ENCODE data around the gene AICDA. TPM values are rescaled to one million over a fixed set of nuclear protein-coding genes. Genes with fewer than 3 reads are reported as not detected.

AICDA gene
- total RNA-seq, 2 experiments from 2014 or later = not detected

DNA sequence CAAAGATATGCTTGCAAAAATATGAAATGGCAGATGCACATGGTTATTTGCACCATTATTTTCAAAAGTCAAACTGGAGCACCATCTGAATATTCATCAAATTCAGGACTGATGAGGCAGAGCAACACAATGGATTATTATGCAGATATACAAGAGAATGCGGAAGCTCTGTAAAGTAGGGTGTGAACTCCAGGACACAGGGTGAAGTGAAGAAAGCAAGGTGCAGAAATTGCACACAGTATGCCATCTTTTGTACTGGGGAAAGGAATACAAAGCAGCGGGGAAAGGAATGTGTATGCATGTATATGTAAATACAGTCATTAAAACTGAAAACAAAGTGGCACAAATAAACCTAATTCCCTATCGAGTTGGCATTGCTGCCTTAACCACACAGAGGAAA, 49.3 kb downstream of the AICDA start:
- ChIA-PET CTCF (no interaction called here), POLR2A (no interaction called here)
- Mint-ChIP-seq H3K4me1 (no peaks in the 10 kb centered on the region), H3K27ac (no peak overlapping the region), H3K36me3 (ENCODE audit: low read depth) (peaks cover 2% of the 10 kb centered on the region), H3K4me3 (no peak overlapping the region), H3K9me3 (peaks cover 16% of the 10 kb centered on the region), H3K27me3 (peaks cover 10% of the 10 kb centered on the region)
- DNase-seq = no peak

GRCh38 chr12:8562310-8562709, 50.3 kb downstream of the AICDA start:
- Mint-ChIP-seq H3K9me3 (peaks cover 15% of the 10 kb centered on the region), H3K4me3 (no peak overlapping the region), H3K4me1 (no peaks in the 10 kb centered on the region), H3K36me3 (ENCODE audit: low read depth) (peaks cover 1% of the 10 kb centered on the region), H3K27me3 (peaks cover 10% of the 10 kb centered on the region), H3K27ac (no peak overlapping the region)
- ChIA-PET POLR2A (no interaction called here), CTCF (interaction anchor here (0.5 kb wide), 1 partner anchor 124 kb away, joined by 3 read pairs; no protein-coding TSS in a partner anchor)
- DNase-seq = no peak

DNA sequence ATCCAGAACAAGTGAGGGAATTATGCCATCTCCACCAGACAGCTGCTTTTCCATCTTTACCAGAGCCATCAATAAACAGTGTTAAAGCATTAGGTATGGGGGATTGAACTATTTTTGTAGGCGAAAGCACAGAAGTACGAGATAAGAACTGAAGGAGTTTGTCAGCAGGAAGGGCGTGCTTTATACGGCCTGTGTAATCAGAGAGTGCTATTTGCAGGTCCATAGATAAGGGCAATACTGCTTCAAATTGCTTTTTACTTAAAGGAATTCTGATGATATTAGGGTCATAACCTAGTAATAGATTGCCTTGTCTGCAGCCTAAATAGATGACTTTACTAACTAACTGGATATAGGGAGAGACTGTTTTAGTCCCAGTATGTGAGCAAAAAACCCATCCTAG, 51.6 kb downstream of the AICDA start:
- Mint-ChIP-seq H3K4me1 (no peaks in the 10 kb centered on the region), H3K4me3 (no peak overlapping the region), H3K27ac (no peak overlapping the region), H3K9me3 (peaks cover 10% of the 10 kb centered on the region), H3K27me3 (peaks cover 7% of the 10 kb centered on the region), H3K36me3 (ENCODE audit: low read depth) (no peaks in the 10 kb centered on the region)
- DNase-seq = no peak
- CTCF ChIA-PET = interaction anchor here (0.6 kb wide), 1 partner anchor 167 kb away, joined by 3 read pairs; no protein-coding TSS in a partner anchor
- POLR2A ChIA-PET = interaction anchor here (0.6 kb wide), 1 partner anchor 13 kb away, joined by 3 read pairs; no protein-coding TSS in a partner anchor

GRCh38 chr12:8559676-8560075, 53.0 kb downstream of the AICDA start:
- H3K9me3 Mint-ChIP-seq = peaks cover 9% of the 10 kb centered on the region
- POLR2A ChIA-PET = no interaction called here
- no peak overlapping the region for H3K4me3 Mint-ChIP-seq
- no peak for DNase-seq
- H3K27me3 Mint-ChIP-seq = peaks cover 7% of the 10 kb centered on the region
- H3K27ac Mint-ChIP-seq = no peak overlapping the region
- CTCF ChIA-PET = no interaction called here
- no peaks in the 10 kb centered on the region for H3K36me3 Mint-ChIP-seq (ENCODE audit: low read depth)
- H3K4me1 Mint-ChIP-seq = no peaks in the 10 kb centered on the region

DNA sequence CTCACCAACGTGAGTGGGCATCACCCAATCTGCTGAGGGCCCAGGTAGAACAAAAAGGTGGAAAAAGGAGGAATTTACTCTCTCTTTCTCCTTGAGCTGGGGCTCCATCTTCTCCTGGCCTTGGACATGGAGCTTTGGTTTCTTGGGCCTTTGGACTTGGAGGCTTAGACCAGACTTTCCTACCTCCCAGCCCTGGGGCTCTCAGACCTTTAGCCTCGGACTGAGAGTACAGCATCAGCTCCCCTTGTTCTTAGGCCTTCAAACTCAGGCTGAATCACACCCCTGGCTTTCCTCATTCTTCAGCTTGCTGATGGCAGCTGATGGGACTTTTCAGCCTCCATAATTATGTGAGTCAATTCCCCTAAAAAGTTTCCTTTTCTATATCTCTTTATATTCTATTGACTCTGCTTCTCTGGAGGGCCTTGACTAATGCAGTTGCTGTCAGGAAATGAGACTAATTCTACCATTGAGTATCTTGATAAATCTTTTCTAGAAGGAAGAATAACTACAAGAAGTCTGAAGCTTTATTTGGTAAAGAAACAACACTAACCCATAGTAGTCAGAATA, 56.0 kb downstream of the AICDA start:
- Mint-ChIP-seq H3K27ac (no peak overlapping the region), H3K27me3 (peaks cover 8% of the 10 kb centered on the region), H3K36me3 (ENCODE audit: low read depth) (no peaks in the 10 kb centered on the region), H3K4me3 (no peak overlapping the region), H3K4me1 (no peaks in the 10 kb centered on the region), H3K9me3 (peaks cover 2% of the 10 kb centered on the region)
- DNase-seq = no peak
- CTCF ChIA-PET = interaction anchor here (0.6 kb wide), 1 partner anchor 227 kb away, joined by 3 read pairs; no protein-coding TSS in a partner anchor
- POLR2A ChIA-PET = no interaction called here

DNA sequence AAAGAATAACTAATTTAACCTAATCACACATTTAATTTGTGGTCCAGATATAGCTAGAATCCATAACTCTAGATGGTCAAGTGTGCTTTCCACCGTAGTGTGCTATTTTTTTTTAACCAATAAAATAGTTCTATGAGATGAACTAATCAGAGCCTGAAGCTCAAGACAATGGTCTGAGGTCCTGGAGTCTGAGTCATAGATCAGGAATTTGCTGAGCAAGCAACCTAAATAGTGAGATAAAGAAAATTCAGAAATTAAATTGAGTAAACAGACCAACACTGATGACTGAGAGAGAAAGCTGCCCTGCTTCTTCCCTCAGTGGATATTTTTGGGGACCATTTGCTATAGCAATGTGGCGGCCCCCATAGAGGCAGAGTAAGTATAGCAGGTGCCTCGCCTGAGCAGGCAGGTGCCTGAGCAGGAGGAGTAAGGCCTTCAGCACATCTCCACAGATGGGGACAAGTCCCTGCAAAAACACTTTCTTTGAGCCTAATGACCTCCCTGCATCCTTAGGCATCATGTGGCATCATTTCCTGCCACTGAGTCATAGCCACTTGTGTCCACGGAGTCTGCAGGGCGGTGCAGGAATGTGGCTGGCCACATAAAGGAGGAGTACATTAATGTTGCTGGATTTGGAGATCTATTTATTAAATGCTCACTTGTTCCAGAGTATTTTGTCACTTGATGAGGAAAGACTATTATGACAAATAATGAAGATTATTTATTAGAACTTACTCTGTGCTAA, 58.0 kb downstream of the AICDA start:
- DNase-seq = no peak
- Mint-ChIP-seq H3K4me3 (no peak overlapping the region), H3K4me1 (no peaks in the 10 kb centered on the region), H3K27ac (no peak overlapping the region), H3K36me3 (ENCODE audit: low read depth) (no peaks in the 10 kb centered on the region), H3K9me3 (no peaks in the 10 kb centered on the region), H3K27me3 (peaks cover 7% of the 10 kb centered on the region)
- ChIA-PET POLR2A (no interaction called here), CTCF (interaction anchor here (0.6 kb wide), 1 partner anchor 151 kb away, joined by 4 read pairs; no protein-coding TSS in a partner anchor)

GRCh38 chr12:8553088-8553627, 59.5 kb downstream of the AICDA start:
- no peaks in the 10 kb centered on the region for H3K36me3 Mint-ChIP-seq (ENCODE audit: low read depth)
- DNase-seq = no peak
- H3K9me3 Mint-ChIP-seq = no peaks in the 10 kb centered on the region
- H3K27me3 Mint-ChIP-seq = peaks cover 11% of the 10 kb centered on the region
- H3K27ac Mint-ChIP-seq = no peak overlapping the region
- H3K4me1 Mint-ChIP-seq = no peaks in the 10 kb centered on the region
- H3K4me3 Mint-ChIP-seq = no peak overlapping the region
- POLR2A ChIA-PET = no interaction called here
- CTCF ChIA-PET = interaction anchor here (1.0 kb wide), 1 partner anchor 9 kb away, joined by 3 read pairs; no protein-coding TSS in a partner anchor

Other genes with a start within 250 kb of the AICDA start
- not detected for gene CLEC6A, start 156.9 kb downstream of the AICDA start, total RNA-seq
- not detected for gene CLEC4D, start 99.4 kb downstream of the AICDA start, total RNA-seq
- gene CLEC4E, start 72.0 kb downstream of the AICDA start, total RNA-seq = not detected
- gene MFAP5, start 50.0 kb upstream of the AICDA start, total RNA-seq = not detected
- 1 to 10 TPM; 4.7 TPM for gene RIMKLB, start 85.1 kb upstream of the AICDA start, total RNA-seq
- not detected for gene A2ML1, start 209.8 kb upstream of the AICDA start, total RNA-seq

All from activated CD4-positive, alpha-beta T cell treated with anti-CD3 and anti-CD28 coated beads, Interleukin-2, amount 10 ng/mL, durations not matched to agents 7 days and 5 days (primary cell).